GM23248 (cell line): Measurements from ENCODE around the gene EEF1AKMT4.

ENCODE experiments used
- EZH2 ChIP-seq: fragments of 200-600 bp; sonication (generic); IDR thresholded peaks from 2 replicates; pipeline ENCODE4 v1.6.1; 2018; ENCODE audit warnings: antibody characterized with exemption, mild to moderate bottlenecking; ENCODE audit not compliant: insufficient read depth, poor library complexity, severe bottlenecking
- EZH2phosphoT487 ChIP-seq: fragments of 200-600 bp; sonication (generic); IDR thresholded peaks from 2 replicates; pipeline ENCODE4 v1.6.1; 2018; ENCODE audit warnings: antibody characterized with exemption, moderate library complexity, mild to moderate bottlenecking, low read depth; ENCODE audit not compliant: insufficient read depth

GRCh38 chr3:184234671-184235380 lies 14.6 kb upstream of the EEF1AKMT4 start:
- TF ChIP-seq EZH2 (no peak), EZH2phosphoT487 (no peak)
